HepG2 (cell line): Measurements from ENCODE around the gene RPUSD4. TPM values are rescaled to one million over a fixed set of nuclear protein-coding genes. Genes with fewer than 3 reads are reported as not detected.
A peak's percentile ranks its signal among the peaks of the same experiment; 100 is the strongest.

Experiments used
- BRCA1 ChIP-seq: sonication (generic); formaldehyde crosslinking; IDR thresholded peaks from 2 replicates; pipeline ENCODE4 v1.4.0; 2020; ENCODE audit warnings: missing genetic modification reagents
- E2F1 ChIP-seq: sonication (generic); formaldehyde crosslinking; IDR thresholded peaks from 2 replicates; pipeline ENCODE4 v1.5.0; 2020; ENCODE audit warnings: missing genetic modification reagents
- FOXC1 ChIP-seq: sonication (generic); formaldehyde crosslinking; IDR thresholded peaks from 2 replicates; pipeline ENCODE4 v1.8.0; 2022; ENCODE audit warnings: mild to moderate bottlenecking, missing genetic modification reagents, borderline replicate concordance
- POLR2G ChIP-seq: fragments of 200-400 bp; formaldehyde crosslinking; IDR thresholded peaks from 2 replicates; pipeline ENCODE4 v1.6.1; 2018; ENCODE audit warnings: mild to moderate bottlenecking, low read depth, low read length, moderate library complexity
- SSRP1 ChIP-seq: IDR thresholded peaks from 2 replicates; pipeline ENCODE4 v1.6.1; 2016; ENCODE audit warnings: control low read depth
- TEAD3 ChIP-seq: optimal IDR thresholded peaks from 2 replicates; pipeline ENCODE3; 2016; ENCODE audit warnings: borderline replicate concordance
- XBP1 ChIP-seq: sonication (generic); formaldehyde crosslinking; IDR thresholded peaks from 2 replicates; pipeline ENCODE4 v1.5.0; 2020; ENCODE audit warnings: missing genetic modification reagents
- ZFP91 ChIP-seq: sonication (generic); formaldehyde crosslinking; IDR thresholded peaks from 2 replicates; pipeline ENCODE4 v1.9.0; 2022; ENCODE audit warnings: missing genetic modification reagents, mild to moderate bottlenecking, borderline replicate concordance
- ZMYM3 ChIP-seq: sonication (generic); formaldehyde crosslinking; IDR thresholded peaks from 2 replicates; pipeline ENCODE4 v1.5.1; 2020; ENCODE audit warnings: mild to moderate bottlenecking, missing genetic modification reagents
- ZNF225 ChIP-seq: sonication (generic); formaldehyde crosslinking; IDR thresholded peaks from 2 replicates; pipeline ENCODE4 v1.4.0; 2020; ENCODE audit warnings: mild to moderate bottlenecking, missing genetic modification reagents
- ZNF251 ChIP-seq: sonication (generic); formaldehyde crosslinking; IDR thresholded peaks from 2 replicates; pipeline ENCODE4 v1.9.0; 2021; ENCODE audit warnings: mild to moderate bottlenecking, missing genetic modification reagents
- ZNF280D ChIP-seq: sonication (generic); formaldehyde crosslinking; IDR thresholded peaks from 2 replicates; pipeline ENCODE4 v1.5.1; 2020; ENCODE audit warnings: mild to moderate bottlenecking, missing genetic modification reagents
- ZNF318 ChIP-seq: sonication (generic); formaldehyde crosslinking; IDR thresholded peaks from 2 replicates; pipeline ENCODE4 v1.4.0; 2020; ENCODE audit warnings: mild to moderate bottlenecking, missing genetic modification reagents
- ZNF674 ChIP-seq: sonication (generic); formaldehyde crosslinking; IDR thresholded peaks from 2 replicates; pipeline ENCODE4 v1.5.0; 2020; ENCODE audit warnings: low read depth, mild to moderate bottlenecking, missing genetic modification reagents
- ZNF746 ChIP-seq: sonication (generic); formaldehyde crosslinking; IDR thresholded peaks from 2 replicates; pipeline ENCODE4 v1.8.0; 2022; ENCODE audit warnings: mild to moderate bottlenecking, missing genetic modification reagents
- ZNF788 ChIP-seq: sonication (generic); formaldehyde crosslinking; IDR thresholded peaks from 2 replicates; pipeline ENCODE4 v1.5.0; 2020; ENCODE audit warnings: mild to moderate bottlenecking, missing genetic modification reagents, borderline replicate concordance
- polyA plus RNA-seq, 8 experiments: library from polyadenylated mRNA; depleted of rRNA in 3 of 8; stranded (reverse) in 7 of 8; unstranded in 1 of 8; fragments of >200 nt; fragmentation: Illumina TruSeq in 4 of 8; extraction: Trizol in 4 of 8; gene quantifications; 2 replicates each; pipeline versions ENCODE4 v1.2.1 to v1.2.3, GENCODE V29; 2011 to 2016; ENCODE audit warnings: low read depth in 4 of 8, missing spikeins in 1 of 8, mixed read lengths in 1 of 8; ENCODE audit not compliant: insufficient read depth in 1 of 8
- total RNA-seq, 5 experiments: library from RNA; depleted of rRNA; stranded (reverse); fragments of >200 nt; fragmentation: Illumina TruSeq; extraction: Trizol; gene quantifications; 2 replicates each; pipeline ENCODE4 v1.2.3, GENCODE V29; 2016; ENCODE audit warnings: low read depth in 1 of 5

RPUSD4 gene
- total and polyA plus RNA-seq, 2 of the 13 experiments (the other 11 are each of a cell fraction or from before 2014, with no cell fraction given): 45.0 to 52.9 TPM

GRCh38 chr11:126163074-126163700 is 48.3 kb downstream of the RPUSD4 start (continued):
- TF ChIP-seq ZNF318 (CRISPR knock-in tag) (no peak), FOXC1 (CRISPR knock-in tag) (no peak), XBP1 (CRISPR knock-in tag) (no peak), ZMYM3 (peak; percentile 50), TEAD3 (CRISPR knock-in tag) (peak; percentile 32), ZNF280D (no peak), BRCA1 (CRISPR knock-in tag) (no peak), E2F1 (no peak), SSRP1 (CRISPR knock-in tag) (no peak), ZNF674 (CRISPR knock-in tag) (no peak), ZNF788 (0 out of 2 replicates have a peak, but pooled peaks have one; percentile 59), ZNF746 (CRISPR knock-in tag) (peak; percentile 68; the same call in 1 of the 2 replicates), ZFP91 (CRISPR knock-in tag) (peak; percentile 43; the same call in 1 of the 2 replicates), POLR2G (peak; percentile 45; the same call in 1 of the 2 replicates), ZNF225 (CRISPR knock-in tag) (no peak), ZNF251 (CRISPR knock-in tag) (no peak)
